Endometrial microvascular endothelial cells (primary cell): ENCODE results near the gene PREB. TPM values are rescaled to one million over a fixed set of nuclear protein-coding genes. Genes with fewer than 3 reads are reported as not detected.

Experiments used
- in situ Hi-C: cut with HindIII; loops from 2 replicates; pipeline ENCODE4 v1.10.0; 2017; ENCODE audit warnings: low sequenced_read_pairs, low pct_unique_long_range_greater_than_20kb; ENCODE audit errors: inconsistent ontology term
- total RNA-seq: library from RNA; depleted of rRNA; stranded (reverse); fragments of >200 nt; gene quantifications from one replicate; pipeline ENCODE4 v1.2.3, GENCODE V29; 2015; ENCODE audit errors: inconsistent ontology term

Gene PREB
- total RNA-seq, 1 donor from 2014 or later: 59.5 TPM

GRCh38 chr2:27105981-27106380 is 28.5 kb downstream of the PREB start:
- in situ Hi-C loops: no loop called here

- in situ Hi-C loops: no loop called here
These were observed 32.1 kb downstream of the PREB start for GRCh38 chr2:27102329-27102728.

DNA sequence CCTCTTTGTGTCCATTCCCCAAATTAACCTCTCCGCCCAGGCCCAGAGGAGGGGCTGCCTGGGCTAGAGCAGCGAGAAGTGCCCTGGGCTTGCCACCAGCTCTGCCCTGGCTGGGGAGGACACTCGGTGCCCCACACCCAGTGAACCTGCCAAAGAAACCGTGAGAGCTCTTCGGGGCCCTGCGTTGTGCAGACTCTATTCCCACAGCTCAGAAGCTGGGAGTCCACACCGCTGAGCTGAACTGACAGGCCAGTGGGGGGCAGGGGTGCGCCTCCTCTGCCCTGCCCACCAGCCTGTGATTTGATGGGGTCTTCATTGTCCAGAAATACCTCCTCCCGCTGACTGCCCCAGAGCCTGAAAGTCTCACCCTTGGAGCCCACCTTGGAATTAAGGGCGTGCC is 34.4 kb downstream of the PREB start:
- in situ Hi-C loops: no loop called here

DNA sequence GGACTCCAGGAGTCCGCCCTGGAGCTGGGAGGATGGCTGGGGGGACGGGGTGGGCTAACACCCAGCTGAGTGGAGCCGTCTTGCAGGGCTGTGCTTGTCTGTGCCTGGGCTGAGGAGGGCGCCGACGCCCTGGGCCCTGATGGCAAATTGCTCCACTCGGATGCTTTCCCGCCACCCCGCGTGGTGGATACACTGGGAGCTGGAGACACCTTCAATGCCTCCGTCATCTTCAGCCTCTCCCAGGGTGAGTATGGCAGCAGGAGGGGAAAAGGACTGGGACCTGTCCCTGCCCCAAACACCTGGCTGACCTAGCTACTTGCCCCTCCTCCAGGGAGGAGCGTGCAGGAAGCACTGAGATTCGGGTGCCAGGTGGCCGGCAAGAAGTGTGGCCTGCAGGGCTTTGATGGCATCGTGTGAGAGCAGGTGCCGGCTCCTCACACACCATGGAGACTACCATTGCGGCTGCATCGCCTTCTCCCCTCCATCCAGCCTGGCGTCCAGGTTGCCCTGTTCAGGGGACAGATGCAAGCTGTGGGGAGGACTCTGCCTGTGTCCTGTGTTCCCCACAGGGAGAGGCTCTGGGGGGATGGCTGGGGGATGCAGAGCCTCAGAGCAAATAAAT is 35.0 kb downstream of the PREB start:
- in situ Hi-C loops: no loop called here

GRCh38 chr2:27097341-27097740 is 37.1 kb downstream of the PREB start:
- in situ Hi-C loops: no loop called here

GRCh38 chr2:27096748-27097297 is 37.6 kb downstream of the PREB start:
- in situ Hi-C loops: no loop called here

- in situ Hi-C loops: no loop called here
These were observed 38.4 kb downstream of the PREB start for GRCh38 chr2:27095745-27096651.

- in situ Hi-C loops: no loop called here
These were observed 39.0 kb downstream of the PREB start for GRCh38 chr2:27095427-27095744.

DNA sequence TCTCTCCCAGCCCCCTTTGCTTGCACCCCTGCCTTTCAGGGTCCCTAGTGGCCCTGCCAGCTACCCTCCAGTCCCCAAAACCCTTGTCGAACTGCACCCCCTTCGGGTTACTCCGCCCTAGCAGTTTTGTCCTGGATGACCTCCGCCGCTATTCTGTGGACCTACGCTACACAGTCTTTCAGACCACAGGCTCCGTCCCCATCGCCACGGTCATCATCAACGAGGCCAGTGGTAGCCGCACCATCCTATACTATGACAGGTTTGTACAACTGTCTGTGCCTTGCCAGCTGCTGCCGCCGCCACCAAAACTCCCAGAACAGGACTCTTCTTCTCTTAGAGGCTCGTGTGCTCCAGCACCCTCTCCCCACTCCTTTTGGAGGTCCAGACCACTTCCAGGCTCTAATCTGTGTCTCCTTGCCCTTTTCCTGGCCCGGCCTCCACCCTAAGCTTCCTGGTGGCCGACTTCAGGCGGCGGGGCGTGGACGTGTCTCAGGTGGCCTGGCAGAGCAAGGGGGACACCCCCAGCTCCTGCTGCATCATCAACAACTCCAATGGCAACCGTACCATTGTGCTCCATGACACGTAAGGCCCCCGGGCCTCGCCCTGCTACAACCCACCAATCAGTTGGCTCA is 40.0 kb downstream of the PREB start:
- in situ Hi-C loops: no loop called here

DNA sequence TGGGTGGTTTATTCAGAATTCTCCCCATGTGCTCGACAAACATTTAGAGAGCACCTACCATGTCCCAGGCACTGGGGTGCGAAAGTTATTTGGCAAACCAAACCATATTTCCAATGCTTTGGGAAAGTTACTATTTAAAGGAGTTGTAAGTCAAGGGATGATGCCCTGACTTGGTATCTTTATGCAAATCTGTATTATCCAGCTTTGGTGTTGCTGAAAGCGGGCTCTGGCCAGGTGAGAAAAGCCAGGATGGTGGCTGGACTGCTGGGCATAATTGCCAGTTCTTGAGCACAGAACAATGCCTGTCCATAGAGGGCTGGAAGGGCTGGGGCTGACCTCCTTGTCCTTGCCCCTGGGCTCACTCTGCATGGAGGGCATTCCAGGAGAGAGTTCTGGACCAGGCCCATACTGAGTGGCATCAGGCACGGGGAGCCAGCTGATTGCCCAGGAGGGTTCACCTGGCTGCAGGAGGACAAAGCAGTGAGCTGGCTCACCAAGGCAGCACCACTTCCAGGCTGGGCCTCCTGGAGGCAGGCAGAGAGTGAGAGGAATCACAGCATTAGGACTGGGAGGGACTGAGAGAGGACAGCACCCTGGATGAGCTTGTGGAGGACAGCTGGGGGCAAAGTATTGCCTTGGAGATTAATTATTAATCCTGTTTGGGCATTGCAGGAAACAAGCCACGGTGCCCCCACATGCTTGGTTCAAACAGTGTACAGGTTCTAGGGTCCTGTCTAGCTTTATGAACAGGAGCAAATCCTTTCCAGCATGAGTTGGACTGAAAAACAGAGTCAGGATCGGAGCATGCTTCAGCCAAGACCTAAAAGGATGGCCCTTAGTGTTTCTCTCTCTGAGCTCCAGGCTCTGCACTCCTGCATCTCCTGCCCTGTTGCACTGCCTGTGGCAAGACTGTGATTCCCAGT is 40.7 kb downstream of the PREB start:
- in situ Hi-C loops: no loop called here

DNA sequence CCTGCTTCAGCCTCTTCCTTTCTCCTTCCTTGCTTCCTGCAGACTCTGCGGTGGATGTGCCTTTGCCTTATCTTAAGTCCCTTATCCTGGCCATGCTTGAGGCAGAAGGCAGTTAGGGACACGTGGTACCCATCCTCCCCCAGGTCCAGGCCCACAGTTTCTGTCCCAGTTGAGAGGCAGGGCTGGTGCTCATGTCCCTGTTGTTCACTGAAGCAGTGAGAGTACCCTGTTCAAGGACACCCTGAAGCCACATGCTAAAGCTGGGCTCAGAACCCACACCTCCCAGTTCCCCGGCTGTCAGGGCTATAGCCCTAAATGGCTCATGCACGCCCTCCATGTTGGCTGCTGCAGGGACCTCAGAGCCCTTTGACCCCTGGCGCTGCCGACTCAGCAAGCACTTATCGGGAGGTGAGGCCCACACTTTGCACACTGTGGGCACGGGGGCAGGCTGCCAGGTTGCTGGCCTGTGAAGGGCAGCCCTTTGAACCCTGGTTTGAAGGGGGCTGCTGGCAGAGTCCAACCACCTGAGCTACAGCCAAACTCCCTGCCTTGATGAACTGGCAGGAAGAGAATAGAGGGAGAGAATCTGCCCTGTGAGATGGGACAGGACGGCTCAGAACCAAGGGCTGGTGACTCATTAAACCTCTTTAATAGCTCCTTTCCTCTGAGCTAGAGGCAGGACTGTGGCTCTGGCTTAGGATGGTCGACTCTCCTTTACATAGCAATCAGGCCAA is 41.6 kb downstream of the PREB start:
- in situ Hi-C loops: no loop called here

DNA sequence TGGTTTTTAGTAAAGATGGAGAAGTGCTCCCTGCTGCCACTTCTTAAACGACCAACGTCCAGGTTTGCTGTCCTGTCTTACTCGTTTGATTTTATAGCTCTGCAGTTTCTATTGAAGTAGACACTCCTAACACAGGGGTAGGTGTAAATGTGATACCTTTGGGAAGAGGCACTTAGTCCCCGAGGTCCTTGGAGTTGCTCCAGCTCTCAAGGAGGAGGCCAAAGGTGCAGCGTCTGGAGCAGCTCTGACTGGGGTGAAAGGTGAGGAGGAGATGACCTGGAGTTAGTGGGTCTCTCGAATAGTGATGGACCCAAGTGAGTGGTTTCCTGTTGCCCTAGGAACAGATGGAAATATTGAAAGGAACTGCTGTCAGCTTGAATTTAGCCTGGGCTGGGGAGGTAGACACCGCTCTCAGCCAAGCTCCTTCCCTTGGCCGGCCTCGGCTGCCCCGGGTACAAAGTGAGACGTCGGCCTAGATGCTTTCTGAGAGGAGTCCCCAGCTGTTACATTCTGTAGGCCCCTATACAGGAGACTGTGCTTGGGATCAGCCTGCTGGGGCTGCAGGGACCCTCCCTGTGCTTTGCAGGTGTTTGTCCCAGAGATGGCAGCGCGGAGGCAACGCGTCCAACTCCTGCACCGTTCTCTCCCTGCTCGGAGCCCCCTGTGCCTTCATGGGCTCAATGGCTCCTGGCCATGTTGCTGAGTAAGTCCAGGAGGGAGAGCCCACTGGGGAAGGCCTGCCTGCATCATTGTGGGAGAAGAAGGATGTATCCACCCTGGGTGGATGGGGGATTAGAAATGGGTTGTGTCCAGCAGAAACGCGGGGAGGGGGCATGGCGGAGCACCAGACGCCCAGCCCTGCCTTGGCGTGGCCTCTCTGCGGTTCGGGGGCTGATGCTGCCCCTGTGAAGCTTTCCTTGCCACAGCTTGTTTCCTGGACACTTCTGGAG is 42.4 kb downstream of the PREB start:
- in situ Hi-C loops: no loop called here

- in situ Hi-C loops: no loop called here
These were observed 45.1 kb downstream of the PREB start for GRCh38 chr2:27089111-27089954.

- in situ Hi-C loops: no loop called here
These were observed 45.8 kb downstream of the PREB start for GRCh38 chr2:27088634-27089033.

- in situ Hi-C loops: no loop called here
These were observed 46.5 kb downstream of the PREB start for GRCh38 chr2:27087823-27088410.
